Measurements from ENCODE around the gene FAM180A.

The FAM180A gene

DNA sequence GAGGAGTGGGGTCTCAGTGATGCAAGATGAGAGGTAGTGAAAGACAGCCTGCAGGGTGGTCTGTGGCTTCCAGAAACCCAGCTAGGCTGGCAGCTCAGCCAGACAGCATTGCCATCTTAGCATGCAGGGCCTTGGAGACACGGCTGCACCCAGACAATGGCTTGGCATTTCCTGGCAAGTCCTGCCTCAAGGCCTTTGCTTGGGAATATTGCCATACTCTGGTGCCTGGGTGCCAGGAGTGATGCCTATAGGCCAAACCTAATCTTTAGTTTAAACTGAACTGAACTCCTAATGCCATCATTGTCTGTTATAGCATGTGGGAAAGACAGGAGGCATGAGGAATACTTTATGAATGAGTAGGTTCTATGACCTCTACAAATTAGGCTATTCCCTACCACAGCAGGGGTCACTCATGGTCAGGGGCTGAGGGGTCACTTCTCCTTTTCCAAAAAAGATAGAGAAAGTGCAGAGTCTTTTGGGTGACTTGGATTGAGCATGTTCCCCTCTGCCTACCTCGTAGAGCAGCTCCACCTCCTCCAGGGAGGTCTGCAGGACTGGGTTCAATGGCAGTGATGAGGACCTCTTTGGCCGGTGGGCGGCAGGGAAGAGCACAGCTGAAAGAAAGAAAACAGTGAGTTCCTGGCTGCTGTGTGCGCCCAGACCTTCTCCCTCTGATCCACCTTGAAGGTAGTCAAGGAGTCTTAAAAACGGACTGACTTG is 11.9 kb downstream of the FAM180A start:
- H3K4me1 ChIP-seq (ENCODE audit: insufficient read depth, low read length): no peaks in the 10 kb centered on the region
- 89% methylated on average over 6 of the region's 6 CpGs for WGBS
- H3K9me3 ChIP-seq (ENCODE audit: insufficient read depth, low read depth, low read length): no peaks in the 10 kb centered on the region
- no peak overlapping the region for H3K27ac ChIP-seq (ENCODE audit: low read depth, low read length)
- no peak overlapping the region for H3K4me3 ChIP-seq (ENCODE audit: low read length)
- no peaks in the 10 kb centered on the region for H3K36me3 ChIP-seq (ENCODE audit: insufficient read depth, low read length)
- H3K9ac ChIP-seq (ENCODE audit: low read depth, low read length): no peak overlapping the region
- no peaks in the 10 kb centered on the region for H3K27me3 ChIP-seq (ENCODE audit: insufficient read depth, low read length)

DNA sequence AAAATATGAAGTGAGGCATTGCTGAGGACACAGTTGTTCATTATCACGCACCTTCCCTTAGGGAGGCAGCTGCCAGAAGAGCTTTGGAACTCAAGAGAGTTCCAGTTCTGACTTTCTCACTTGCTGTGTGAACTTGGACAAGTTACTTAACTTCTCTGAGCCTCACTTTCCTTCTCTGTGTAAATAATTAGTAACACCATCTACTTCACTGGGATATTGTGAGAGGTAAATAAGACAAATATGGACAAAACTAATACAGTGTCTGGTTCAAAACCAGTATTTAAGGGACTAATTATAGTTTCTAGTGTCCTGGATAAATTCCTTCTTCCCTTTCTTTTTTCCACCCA is 14.3 kb downstream of the FAM180A start:
- Histone ChIP-seq H3K9me3 (ENCODE audit: insufficient read depth, low read depth, low read length) (no peaks in the 10 kb centered on the region), H3K27ac (ENCODE audit: low read depth, low read length) (no peak overlapping the region), H3K9ac (ENCODE audit: low read depth, low read length) (no peak overlapping the region), H3K4me3 (ENCODE audit: low read length) (no peak overlapping the region), H3K36me3 (ENCODE audit: insufficient read depth, low read length) (no peaks in the 10 kb centered on the region), H3K27me3 (ENCODE audit: insufficient read depth, low read length) (no peaks in the 10 kb centered on the region), H3K4me1 (ENCODE audit: insufficient read depth, low read length) (no peaks in the 10 kb centered on the region)
- WGBS: 93% methylated on average over 1 of the region's 1 CpG

DNA sequence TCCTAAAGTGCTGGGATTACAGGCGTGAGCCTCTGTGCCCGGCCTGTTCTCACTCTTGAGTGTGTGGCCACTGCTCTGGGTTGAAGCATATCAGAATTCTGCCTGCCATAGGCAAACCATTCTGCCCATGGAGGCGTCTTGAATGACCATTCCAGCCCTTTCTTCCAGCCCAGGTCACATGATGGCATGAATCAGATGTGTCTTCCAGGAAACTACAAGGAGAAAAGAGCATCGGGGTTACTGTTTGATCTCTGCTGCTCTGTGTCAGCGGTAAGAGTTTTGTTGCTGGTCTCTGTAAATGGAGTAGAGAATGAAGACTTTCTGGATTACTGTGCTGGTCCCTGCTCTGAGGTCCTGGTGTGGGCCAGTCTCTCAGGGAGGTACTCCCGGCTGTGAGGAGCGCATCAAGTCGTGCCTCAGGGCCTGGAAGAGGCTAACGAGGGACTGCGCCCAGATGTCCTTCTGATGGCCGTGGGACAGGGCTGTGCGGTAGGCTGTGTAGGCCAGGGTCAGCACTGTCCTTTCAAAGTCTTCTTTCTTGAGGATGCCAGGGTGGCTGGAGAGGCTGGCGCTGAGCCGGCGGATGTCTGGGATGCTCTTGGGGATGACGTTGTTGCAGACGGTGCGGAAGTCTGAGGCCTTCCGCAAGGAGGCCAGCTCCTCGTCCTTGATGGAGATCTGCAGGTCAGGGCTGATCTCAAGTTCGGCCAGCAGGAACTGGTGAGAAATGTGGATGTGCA is 14.8 kb downstream of the FAM180A start:
- no peaks in the 10 kb centered on the region for H3K27me3 ChIP-seq (ENCODE audit: insufficient read depth, low read length)
- H3K4me3 ChIP-seq (ENCODE audit: low read length): no peak overlapping the region
- no peak overlapping the region for H3K27ac ChIP-seq (ENCODE audit: low read depth, low read length)
- H3K4me1 ChIP-seq (ENCODE audit: insufficient read depth, low read length): peaks cover 2% of the 10 kb centered on the region; the same call in 1 of the 2 replicates
- no peaks in the 10 kb centered on the region for H3K9me3 ChIP-seq (ENCODE audit: insufficient read depth, low read depth, low read length)
- no peaks in the 10 kb centered on the region for H3K36me3 ChIP-seq (ENCODE audit: insufficient read depth, low read length)
- 93% methylated on average over 21 of the region's 21 CpGs for WGBS
- no peak overlapping the region for H3K9ac ChIP-seq (ENCODE audit: low read depth, low read length)

DNA sequence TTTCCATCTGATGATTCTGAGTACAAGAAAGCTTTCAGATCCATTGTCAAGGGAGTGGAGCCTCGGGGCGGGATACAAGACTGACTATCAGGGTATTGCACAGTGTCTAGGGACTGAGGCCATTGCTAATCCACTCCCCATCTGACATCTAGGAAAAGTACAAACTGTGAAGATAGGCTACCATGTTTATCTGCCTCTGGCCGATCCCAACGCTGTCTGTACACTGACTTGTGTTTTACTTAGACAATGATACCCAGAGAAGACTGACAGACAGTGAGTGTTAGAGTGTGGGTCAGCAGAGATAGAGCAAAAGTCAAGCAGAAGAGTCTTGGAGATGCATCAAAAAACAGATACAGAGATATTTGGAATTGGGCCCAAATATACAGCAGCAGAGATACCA is 17.5 kb downstream of the FAM180A start:
- Histone ChIP-seq H3K4me3 (ENCODE audit: low read length) (no peak overlapping the region), H3K9me3 (ENCODE audit: insufficient read depth, low read depth, low read length) (no peaks in the 10 kb centered on the region), H3K9ac (ENCODE audit: low read depth, low read length) (no peak overlapping the region), H3K4me1 (ENCODE audit: insufficient read depth, low read length) (peaks cover 6% of the 10 kb centered on the region; the same call in 1 of the 2 replicates), H3K27me3 (ENCODE audit: insufficient read depth, low read length) (no peaks in the 10 kb centered on the region), H3K27ac (ENCODE audit: low read depth, low read length) (no peak overlapping the region), H3K36me3 (ENCODE audit: insufficient read depth, low read length) (no peaks in the 10 kb centered on the region)
- WGBS: 96% methylated on average over 4 of the region's 4 CpGs

DNA sequence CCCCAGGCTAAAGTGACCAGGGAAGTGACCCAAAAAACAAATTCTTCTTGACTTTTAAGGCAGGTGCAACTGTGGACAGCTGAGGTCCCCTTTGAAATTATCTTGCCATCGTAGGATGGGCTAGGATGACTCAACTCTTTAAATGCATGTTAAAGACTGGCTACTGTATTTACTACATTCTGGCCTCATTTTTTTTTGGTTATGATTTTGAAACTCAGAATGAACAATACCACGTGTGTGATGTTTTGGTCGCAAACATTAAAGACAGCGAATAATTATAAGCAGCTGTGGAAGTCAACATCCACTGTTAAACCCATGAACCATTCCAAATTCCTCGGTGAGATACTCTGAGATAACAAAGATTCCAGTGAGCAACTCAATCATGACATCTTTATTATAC is 19.4 kb downstream of the FAM180A start:
- no peak overlapping the region for H3K4me3 ChIP-seq (ENCODE audit: low read length)
- no peaks in the 10 kb centered on the region for H3K9me3 ChIP-seq (ENCODE audit: insufficient read depth, low read depth, low read length)
- H3K27ac ChIP-seq (ENCODE audit: low read depth, low read length): no peak overlapping the region
- 95% methylated on average over 5 of the region's 5 CpGs for WGBS
- H3K36me3 ChIP-seq (ENCODE audit: insufficient read depth, low read length): no peaks in the 10 kb centered on the region
- peaks cover 6% of the 10 kb centered on the region; the same call in 1 of the 2 replicates for H3K4me1 ChIP-seq (ENCODE audit: insufficient read depth, low read length)
- no peak overlapping the region for H3K9ac ChIP-seq (ENCODE audit: low read depth, low read length)
- no peaks in the 10 kb centered on the region for H3K27me3 ChIP-seq (ENCODE audit: insufficient read depth, low read length)

DNA sequence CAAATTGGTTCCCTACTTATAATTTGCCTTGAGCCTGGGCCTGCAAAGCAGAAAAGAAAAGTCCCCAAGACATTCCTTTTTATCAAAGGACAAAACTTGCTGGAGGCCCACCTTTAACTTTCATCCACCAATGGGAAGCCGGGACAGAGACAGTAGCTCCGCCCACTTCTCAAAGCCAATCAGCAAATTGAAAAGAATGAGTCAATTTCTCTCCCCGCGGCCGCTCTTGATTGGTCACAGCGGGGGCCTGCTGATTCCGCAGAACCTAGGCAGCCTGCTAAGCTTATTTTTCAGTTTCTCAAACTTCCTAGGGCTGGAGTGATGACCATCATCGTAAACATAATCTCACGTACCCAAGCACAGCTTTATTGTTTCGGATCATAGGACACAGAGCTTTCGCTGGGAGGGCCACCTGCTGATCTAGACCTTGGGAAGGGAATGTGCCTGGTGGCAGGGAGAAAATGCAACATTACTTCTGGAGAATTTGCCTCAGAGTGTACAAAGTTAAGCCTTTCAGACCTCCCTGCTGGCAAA is 20.4 kb downstream of the FAM180A start, which contains the start of gene SLC13A4:
Gene SLC13A4, minus strand, starts transcription at position 51 of the 534 bp plus-strand sequence. CDS start 690 bp downstream, outside the sequence.
- no peaks in the 10 kb centered on the region for H3K9me3 ChIP-seq (ENCODE audit: insufficient read depth, low read depth, low read length)
- peaks cover 6% of the 10 kb centered on the region; the same call in 1 of the 2 replicates for H3K4me1 ChIP-seq (ENCODE audit: insufficient read depth, low read length)
- no peak within 1 kb of the TSS for H3K27ac ChIP-seq (ENCODE audit: low read depth, low read length)
- no peaks in the 10 kb centered on the region for H3K36me3 ChIP-seq (ENCODE audit: insufficient read depth, low read length)
- H3K9ac ChIP-seq (ENCODE audit: low read depth, low read length): no peak within 1 kb of the TSS
- peak within 1 kb of the TSS; percentile 42 for H3K4me3 ChIP-seq (ENCODE audit: low read length)
- no peaks in the 10 kb centered on the region for H3K27me3 ChIP-seq (ENCODE audit: insufficient read depth, low read length)
- WGBS: 51% methylated on average over 11 of the region's 11 CpGs

DNA sequence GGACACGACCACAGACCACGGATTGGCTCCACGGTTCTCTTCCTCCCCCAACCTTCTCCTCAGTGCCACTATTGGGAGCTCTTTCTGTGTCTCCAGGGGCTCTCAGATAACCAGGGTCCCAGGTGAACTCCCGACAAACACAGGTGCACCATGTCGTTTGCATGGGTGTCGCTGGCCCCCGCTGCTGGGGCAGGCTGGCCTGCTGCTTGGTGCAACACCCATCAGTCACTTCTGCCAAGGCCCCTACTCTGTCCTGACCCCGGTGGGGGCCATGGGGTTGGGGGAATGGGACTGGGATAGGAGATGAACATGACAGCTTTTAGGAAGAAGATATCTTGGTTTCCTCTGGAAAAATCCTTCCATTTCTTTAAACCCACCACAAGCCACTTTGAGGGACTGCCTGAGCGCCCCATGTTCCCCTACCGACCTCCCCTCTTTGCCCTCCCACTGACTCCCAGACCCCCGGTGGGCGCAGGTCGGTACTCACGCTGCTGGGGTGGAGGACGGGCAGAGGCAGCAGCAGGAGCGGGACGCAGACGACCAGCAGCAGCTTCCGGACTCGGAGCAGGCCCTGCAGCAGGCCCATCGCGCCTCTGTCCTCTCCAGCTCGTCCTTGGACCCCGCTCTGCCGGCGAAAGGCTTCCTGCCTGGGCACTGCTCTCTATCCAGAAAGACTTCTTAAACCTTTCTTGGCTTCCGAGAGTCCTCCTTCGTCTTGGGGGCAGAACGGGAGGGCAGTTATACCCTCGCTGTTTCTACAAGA is 21.5 kb downstream of the FAM180A start:
- no peak overlapping the region for H3K27ac ChIP-seq (ENCODE audit: low read depth, low read length)
- H3K4me3 ChIP-seq (ENCODE audit: low read length): no peak overlapping the region
- H3K9ac ChIP-seq (ENCODE audit: low read depth, low read length): no peak overlapping the region
- no peaks in the 10 kb centered on the region for H3K9me3 ChIP-seq (ENCODE audit: insufficient read depth, low read depth, low read length)
- whole genome bisulfite sequencing: 94% methylated on average over 29 of the region's 30 CpGs
- peaks cover 6% of the 10 kb centered on the region; the same call in 1 of the 2 replicates for H3K4me1 ChIP-seq (ENCODE audit: insufficient read depth, low read length)
- no peaks in the 10 kb centered on the region for H3K36me3 ChIP-seq (ENCODE audit: insufficient read depth, low read length)
- no peaks in the 10 kb centered on the region for H3K27me3 ChIP-seq (ENCODE audit: insufficient read depth, low read length)

DNA sequence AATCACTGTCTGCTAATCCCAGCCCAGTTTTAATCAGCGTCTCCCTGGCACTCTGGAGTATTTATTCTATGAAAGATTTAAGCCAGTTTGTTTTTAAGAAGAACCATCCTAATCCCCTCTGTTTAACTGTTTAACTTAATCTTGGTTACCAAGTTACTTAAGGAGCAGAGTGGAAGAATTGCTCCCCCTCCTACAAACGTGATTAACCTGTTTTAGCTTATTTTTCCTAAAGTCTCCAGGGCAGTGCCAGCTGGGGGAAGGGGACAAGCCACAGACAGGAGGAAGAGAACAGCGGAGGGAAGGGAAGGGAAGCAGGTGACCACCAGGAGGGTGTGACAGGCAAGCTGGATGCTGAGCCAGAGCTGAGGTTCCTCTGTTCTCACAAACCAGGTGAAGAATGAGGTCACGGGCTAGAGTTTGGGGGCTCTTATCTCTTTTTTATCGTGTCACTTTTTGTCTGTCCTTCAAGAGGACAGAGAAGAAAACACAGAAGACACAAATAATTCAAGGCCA is 22.3 kb downstream of the FAM180A start:
- WGBS: 86% methylated on average over 5 of the region's 5 CpGs

DNA sequence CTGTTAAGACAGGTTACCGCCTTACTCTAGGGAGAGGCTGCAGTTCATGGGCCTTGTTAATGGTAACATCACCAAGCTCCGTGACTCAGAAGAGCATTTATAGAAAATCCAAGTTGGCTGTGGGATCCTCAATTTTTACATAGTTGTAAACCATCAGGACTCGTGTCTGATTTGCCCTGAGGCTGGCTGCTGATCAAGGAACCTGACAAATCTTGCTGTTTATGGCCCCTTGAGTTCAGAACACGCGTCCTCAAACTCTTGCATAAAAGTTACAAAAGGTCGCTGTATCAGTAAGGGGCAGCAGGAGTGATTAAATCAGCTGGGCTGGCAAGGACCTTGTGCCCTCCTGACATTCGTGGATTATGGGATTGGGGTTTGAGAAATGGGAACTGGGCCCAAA is 25.2 kb downstream of the FAM180A start:
- Histone ChIP-seq H3K4me1 (ENCODE audit: insufficient read depth, low read length) (0 out of 2 replicates have a peak, but pooled peaks cover under 1% of the 10 kb centered on the region), H3K4me3 (ENCODE audit: low read length) (no peak overlapping the region), H3K9ac (ENCODE audit: low read depth, low read length) (no peak overlapping the region), H3K9me3 (ENCODE audit: insufficient read depth, low read depth, low read length) (no peaks in the 10 kb centered on the region), H3K36me3 (ENCODE audit: insufficient read depth, low read length) (no peaks in the 10 kb centered on the region), H3K27ac (ENCODE audit: low read depth, low read length) (no peak overlapping the region), H3K27me3 (ENCODE audit: insufficient read depth, low read length) (no peaks in the 10 kb centered on the region)
- 94% methylated on average over 7 of the region's 7 CpGs for WGBS

More for the DNA sequence above, 22.3 kb downstream of the FAM180A start:
- H3K36me3 ChIP-seq (ENCODE audit: insufficient read depth, low read length): no peaks in the 10 kb centered on the region
- no peak overlapping the region for H3K27ac ChIP-seq (ENCODE audit: low read depth, low read length)
- H3K9ac ChIP-seq (ENCODE audit: low read depth, low read length): no peak overlapping the region
- H3K27me3 ChIP-seq (ENCODE audit: insufficient read depth, low read length): no peaks in the 10 kb centered on the region
- no peak overlapping the region for H3K4me3 ChIP-seq (ENCODE audit: low read length)
- H3K4me1 ChIP-seq (ENCODE audit: insufficient read depth, low read length): peaks cover 6% of the 10 kb centered on the region; the same call in 1 of the 2 replicates
- H3K9me3 ChIP-seq (ENCODE audit: insufficient read depth, low read depth, low read length): no peaks in the 10 kb centered on the region

DNA sequence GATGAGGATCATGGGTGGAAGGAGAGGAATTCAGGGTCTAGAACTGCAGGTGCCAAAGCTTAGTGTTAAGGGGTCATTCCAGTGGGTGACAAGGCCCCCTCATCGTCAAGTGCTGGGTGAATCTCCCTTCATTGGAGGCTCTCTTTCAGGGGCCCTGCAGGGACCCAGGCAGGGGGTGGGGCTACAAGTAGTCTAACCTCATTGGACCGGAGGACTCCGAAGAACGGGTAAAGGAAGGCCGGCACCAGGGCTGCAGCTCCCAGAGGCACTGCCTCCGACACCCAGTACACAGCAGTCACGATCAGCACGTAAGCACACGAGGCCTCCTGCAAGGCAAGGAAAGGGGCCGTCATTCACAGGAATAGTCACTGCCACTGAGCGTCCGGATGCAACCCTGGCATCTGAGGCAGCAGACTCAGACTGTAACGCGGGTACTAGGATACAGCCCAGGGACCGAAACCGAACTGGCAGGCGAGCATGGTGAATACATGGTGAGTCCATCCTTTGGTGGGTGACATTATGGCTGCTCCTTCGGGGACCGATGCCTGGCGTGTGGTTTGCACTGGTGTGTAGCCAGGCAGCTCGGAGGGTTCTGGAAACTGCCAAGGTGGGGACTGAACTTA is 27.3 kb downstream of the FAM180A start:
- Histone ChIP-seq H3K36me3 (ENCODE audit: insufficient read depth, low read length) (no peaks in the 10 kb centered on the region), H3K4me1 (ENCODE audit: insufficient read depth, low read length) (no peaks in the 10 kb centered on the region), H3K4me3 (ENCODE audit: low read length) (no peak overlapping the region), H3K9me3 (ENCODE audit: insufficient read depth, low read depth, low read length) (no peaks in the 10 kb centered on the region), H3K27me3 (ENCODE audit: insufficient read depth, low read length) (no peaks in the 10 kb centered on the region), H3K9ac (ENCODE audit: low read depth, low read length) (no peak overlapping the region), H3K27ac (ENCODE audit: low read depth, low read length) (no peak overlapping the region)
- 93% methylated on average over 21 of the region's 21 CpGs for WGBS

Data from HUES64 (cell line).